Iris pigment epithelial cell (primary cell): Measurements from ENCODE around the gene SEC14L3.

Experiments
- DNase-seq: peaks from one replicate; pipeline ENCODE4 v3.0.0-alpha.2; 2011; ENCODE audit warnings: low read depth

Gene SEC14L3

GRCh38 chr22:30444632-30445437 is 27.0 kb downstream of the SEC14L3 start:
- DNase-seq, result peak; percentile 58

GRCh38 chr22:30441088-30441487 is 30.7 kb downstream of the SEC14L3 start:
- no peak for DNase-seq

GRCh38 chr22:30439836-30440235 is 32.0 kb downstream of the SEC14L3 start:
- no peak for DNase-seq

- no peak for DNase-seq
Observed at GRCh38 chr22:30439226-30439625, 32.6 kb downstream of the SEC14L3 start.

GRCh38 chr22:30438559-30438958 is 33.3 kb downstream of the SEC14L3 start:
- no peak for DNase-seq

GRCh38 chr22:30436196-30436595 is 35.6 kb downstream of the SEC14L3 start:
- DNase-seq, result no peak

- DNase-seq, result no peak
Observed at GRCh38 chr22:30435674-30436126, 36.1 kb downstream of the SEC14L3 start.

- no peak for DNase-seq
Observed at GRCh38 chr22:30434843-30435242, 37.0 kb downstream of the SEC14L3 start.

- DNase-seq, result no peak
Observed at GRCh38 chr22:30433773-30434172, 38.0 kb downstream of the SEC14L3 start.

GRCh38 chr22:30433227-30433626 is 38.6 kb downstream of the SEC14L3 start:
- no peak for DNase-seq

GRCh38 chr22:30432520-30432919 is 39.3 kb downstream of the SEC14L3 start:
- DNase-seq, result no peak

- DNase-seq, result no peak
Observed at GRCh38 chr22:30432096-30432495, 39.7 kb downstream of the SEC14L3 start.

- no peak for DNase-seq
Observed at GRCh38 chr22:30430933-30431332, 40.9 kb downstream of the SEC14L3 start.

GRCh38 chr22:30429887-30430286 is 41.9 kb downstream of the SEC14L3 start:
- no peak for DNase-seq

- DNase-seq, result peak; percentile 11
Observed at GRCh38 chr22:30427871-30428270, 43.9 kb downstream of the SEC14L3 start.

GRCh38 chr22:30426388-30427353 is 45.1 kb downstream of the SEC14L3 start:
- peak; percentile 71 for DNase-seq

GRCh38 chr22:30425616-30426387 is 46.0 kb downstream of the SEC14L3 start, which contains the start of gene MTFP1:
Gene MTFP1 (plus strand): TSS chr22:30425768. CDS start chr22:30425880, 112 bp downstream.
- peak; percentile 73 for DNase-seq

GRCh38 chr22:30425327-30425615 is 46.5 kb downstream of the SEC14L3 start:
- DNase-seq, result no peak

- peak; percentile 64 for DNase-seq
Observed at GRCh38 chr22:30424534-30425326, 47.1 kb downstream of the SEC14L3 start.

GRCh38 chr22:30423959-30424533 is 47.8 kb downstream of the SEC14L3 start:
- DNase-seq, result peak; percentile 99
